AG20443 (cell line): ENCODE results near the gene RALGAPA1.
A peak's percentile ranks its signal among the peaks of the same experiment; 100 is the strongest.
"Not testable (repeated sequence)": the region's sequence is repeated elsewhere in the genome, so short reads cannot be mapped to it uniquely, and the experiment has no call there.

Source experiments
- DNase-seq: peaks from one replicate; pipeline ENCODE4 v3.0.0; 2012; ENCODE audit warnings: low spot score, mixed read lengths

Gene RALGAPA1

GRCh38 chr14:35808638-35809563 lies at the start of gene RALGAPA1:
TSS of gene RALGAPA1 (minus strand) at chr14:35809295. CDS start at chr14:35808835, 460 bp downstream.
- peak; percentile 94 for DNase-seq

- DNase-seq, result peak; percentile 58
Observed at GRCh38 chr14:35858521-35859209, 49.6 kb upstream of the RALGAPA1 start.

DNA sequence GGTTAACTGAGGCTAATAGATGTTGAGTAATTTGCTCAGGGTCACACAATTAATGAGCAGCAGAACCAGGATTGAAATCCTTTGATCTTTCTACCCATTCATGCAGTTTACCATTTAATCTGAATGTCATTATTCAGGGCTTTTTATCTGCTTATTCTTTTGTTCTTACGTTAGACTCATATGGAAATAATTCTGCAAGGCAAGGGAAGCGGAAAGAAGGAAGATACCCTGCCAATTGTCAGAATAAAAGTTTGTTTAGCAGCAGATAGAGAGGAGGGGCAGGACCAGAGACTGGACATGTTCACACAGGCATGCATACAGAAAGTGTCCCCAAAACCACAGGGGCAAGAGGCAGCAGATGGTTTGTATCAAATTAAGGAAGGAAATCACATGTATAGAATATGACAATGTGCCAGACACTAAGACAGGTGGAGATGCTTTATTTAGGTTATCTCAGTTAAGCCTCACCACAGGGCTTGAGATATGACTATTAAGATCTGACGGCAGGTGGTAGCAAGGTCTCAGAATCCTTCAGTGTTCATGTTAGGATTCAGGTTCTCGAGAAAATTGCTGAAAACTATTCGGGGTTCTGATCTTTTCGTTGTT lies 46.9 kb upstream of the RALGAPA1 start:
- no peak for DNase-seq

DNA sequence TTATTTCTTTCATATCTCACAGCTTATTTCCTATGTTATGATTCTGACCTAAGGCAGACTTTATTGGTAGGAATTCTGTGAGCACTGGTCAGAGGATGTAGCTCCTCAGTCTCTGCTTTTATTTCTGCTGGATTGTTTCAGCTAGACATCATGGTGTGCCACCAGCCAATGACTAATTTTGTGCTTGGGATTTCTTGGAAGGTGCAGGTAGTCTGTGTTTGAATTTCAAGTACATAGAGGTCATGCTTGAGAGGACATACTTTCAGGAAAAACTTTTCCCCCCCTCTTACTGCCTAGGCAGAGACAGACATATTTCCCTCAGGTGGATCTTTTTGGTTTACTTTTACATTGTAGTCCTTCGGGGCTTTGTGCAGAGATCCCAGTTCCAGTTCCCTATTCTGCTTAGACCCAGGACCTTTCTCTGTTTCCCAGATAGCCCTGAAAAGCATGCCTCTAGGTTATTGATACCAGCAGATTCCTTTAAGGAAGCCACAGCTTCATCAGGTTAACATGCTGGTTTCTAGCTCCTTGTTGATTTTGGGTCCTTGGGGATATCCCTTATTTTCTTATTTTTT lies 45.7 kb upstream of the RALGAPA1 start:
- DNase-seq, result no peak

GRCh38 chr14:35853225-35853624 lies 44.1 kb upstream of the RALGAPA1 start:
- no peak for DNase-seq

DNA sequence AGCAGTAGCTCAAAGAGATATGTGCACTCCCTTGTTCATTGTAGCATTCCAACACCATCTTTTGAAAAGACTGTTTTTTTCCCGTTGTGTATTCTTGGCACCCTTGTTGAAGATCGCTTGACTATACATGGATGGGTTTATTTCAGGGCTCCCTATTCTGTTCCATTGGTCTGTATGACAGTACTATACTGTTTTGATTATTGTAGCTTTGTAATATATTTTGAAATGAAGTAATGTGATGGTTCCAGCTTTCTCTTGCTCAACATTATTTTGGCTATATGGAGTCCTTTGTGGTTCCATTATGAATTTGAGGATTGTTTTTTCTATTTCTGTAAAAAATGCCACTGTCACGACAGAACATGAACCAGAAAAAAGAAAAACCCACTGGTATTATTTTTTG lies 42.7 kb upstream of the RALGAPA1 start:
- no peak for DNase-seq

- DNase-seq, result no peak
Observed at GRCh38 chr14:35849122-35849521, 40.0 kb upstream of the RALGAPA1 start.

GRCh38 chr14:35847636-35848035 lies 38.5 kb upstream of the RALGAPA1 start:
- DNase-seq, result no peak

GRCh38 chr14:35844494-35844893 lies 35.4 kb upstream of the RALGAPA1 start:
- no peak for DNase-seq

GRCh38 chr14:35842245-35842644 lies 33.1 kb upstream of the RALGAPA1 start:
- DNase-seq, result not testable (repeated sequence)

DNA sequence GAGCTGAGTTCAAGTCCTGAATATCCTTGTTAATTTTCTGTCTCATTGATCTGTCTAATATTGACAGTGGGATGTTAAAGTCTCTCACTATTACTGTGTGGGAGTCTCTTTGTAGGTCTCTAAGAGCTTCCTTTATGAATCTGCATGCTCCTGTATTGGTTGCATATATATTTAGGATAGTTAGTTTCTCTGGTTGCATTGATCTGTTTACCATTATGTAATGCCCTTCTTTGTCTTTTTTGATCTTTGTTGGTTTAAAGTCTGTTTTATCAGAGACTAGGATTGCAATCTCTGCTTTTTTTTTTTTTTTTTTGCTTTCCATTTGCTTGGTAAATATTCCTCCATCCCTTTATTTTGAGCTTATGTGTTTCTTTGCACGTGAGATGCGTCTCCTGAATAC lies 32.6 kb upstream of the RALGAPA1 start:
- DNase-seq, result not testable (repeated sequence)

DNA sequence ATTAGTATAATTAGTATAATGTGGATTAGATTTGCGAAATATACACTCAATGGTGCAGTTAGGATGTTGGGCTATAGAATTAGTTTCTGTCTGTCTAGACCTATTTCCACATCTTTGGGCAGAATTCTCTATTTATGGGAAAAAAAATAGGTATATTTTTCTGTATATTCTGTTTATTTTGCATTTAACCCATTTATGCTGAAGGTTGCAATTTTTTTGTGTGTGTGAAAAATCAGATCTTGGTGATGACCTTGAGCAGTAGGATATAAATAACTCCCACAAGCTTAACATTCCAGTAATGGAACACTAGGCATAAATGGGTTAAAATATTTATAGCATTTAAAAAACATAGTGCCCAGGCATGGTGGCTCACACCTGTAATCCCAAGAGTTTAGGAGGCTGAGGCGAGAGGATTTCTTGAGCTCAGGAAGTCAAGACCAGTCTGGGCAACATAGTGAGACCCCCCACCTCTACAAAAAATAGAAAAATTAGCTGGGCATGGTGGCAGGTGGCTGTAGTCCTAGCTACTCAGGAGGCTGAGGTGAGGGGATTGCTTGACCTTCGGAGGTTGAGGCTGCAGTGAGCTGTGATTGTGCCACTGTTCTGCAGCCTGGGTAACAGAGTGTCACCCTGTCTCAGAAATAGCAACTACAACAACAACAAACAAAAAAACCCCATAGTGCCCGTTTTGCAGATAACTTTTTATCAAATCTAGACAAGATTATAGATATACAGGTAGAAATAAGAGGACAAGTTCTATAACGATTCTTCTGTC lies 26.3 kb upstream of the RALGAPA1 start:
- no peak for DNase-seq

- peak; percentile 47 for DNase-seq
Observed at GRCh38 chr14:35829449-35829848, 20.4 kb upstream of the RALGAPA1 start.

- no peak for DNase-seq
Observed at GRCh38 chr14:35827678-35828472, 18.8 kb upstream of the RALGAPA1 start.

- DNase-seq, result no peak
Observed at GRCh38 chr14:35826952-35827416, 17.9 kb upstream of the RALGAPA1 start.

GRCh38 chr14:35826218-35826951 lies 17.3 kb upstream of the RALGAPA1 start, which contains the start of gene BRMS1L:
TSS of gene BRMS1L (plus strand) at chr14:35826338. CDS start at chr14:35826517, 179 bp downstream.
- DNase-seq, result peak; percentile 97

GRCh38 chr14:35825968-35826217 lies 16.8 kb upstream of the RALGAPA1 start:
- no peak for DNase-seq

GRCh38 chr14:35824446-35825165 lies 15.5 kb upstream of the RALGAPA1 start:
- DNase-seq, result not testable (repeated sequence)

DNA sequence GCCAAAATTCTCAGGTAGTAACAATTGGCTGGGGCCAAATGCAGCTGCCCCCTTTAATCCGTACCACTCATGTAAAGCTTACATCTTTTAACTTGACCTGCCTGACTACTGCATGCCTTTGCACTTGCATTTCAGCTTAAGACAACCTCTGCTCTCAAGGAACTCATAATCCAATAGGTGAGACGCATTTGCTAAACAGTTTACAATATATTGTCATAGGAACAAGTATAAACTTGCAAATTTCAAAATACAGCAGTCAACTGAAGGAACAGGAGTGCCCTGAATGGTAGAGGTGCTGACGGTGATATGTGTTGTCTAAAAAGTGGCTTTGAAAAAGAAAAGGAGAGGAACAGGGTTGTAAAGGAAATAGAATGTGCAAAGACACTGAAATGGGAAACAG lies 13.4 kb upstream of the RALGAPA1 start:
- DNase-seq, result no peak
